IPS-20b (cell line): Measurements from ENCODE around the gene TTC33.

Experiments used
- H3K27ac ChIP-seq: one replicate; pipeline ENCODE4 v1.5.1; 2013; ENCODE audit warnings: low read length
- H3K27me3 ChIP-seq: 2 replicates; pipeline ENCODE4 v1.6.1; 2013; ENCODE audit warnings: mild to moderate bottlenecking, low read length, inconsistent platforms; ENCODE audit not compliant: insufficient read depth
- H3K36me3 ChIP-seq: 2 replicates; pipeline ENCODE4 v1.6.1; 2013; ENCODE audit warnings: low read depth, mild to moderate bottlenecking, inconsistent platforms, low read length, moderate library complexity; ENCODE audit not compliant: insufficient read depth
- H3K4me1 ChIP-seq: 2 replicates; pipeline ENCODE4 v1.6.1; 2013; ENCODE audit warnings: mild to moderate bottlenecking, control low read depth, inconsistent platforms, low read length, moderate library complexity; ENCODE audit not compliant: insufficient read depth
- H3K4me3 ChIP-seq: 2 replicates; pipeline ENCODE4 v1.5.1; 2013; ENCODE audit warnings: mild to moderate bottlenecking, low read length, inconsistent platforms
- H3K9ac ChIP-seq: 2 replicates; pipeline ENCODE4 v1.6.1; 2013; ENCODE audit warnings: low read depth, mild to moderate bottlenecking, inconsistent platforms, low read length, moderate library complexity
- H3K9me3 ChIP-seq: 2 replicates; pipeline ENCODE4 v1.6.1; 2013; ENCODE audit warnings: mild to moderate bottlenecking, low read depth, low read length, inconsistent platforms; ENCODE audit not compliant: insufficient read depth

Gene TTC33

GRCh38 chr5:40551496-40552491, 204.0 kb downstream of the TTC33 start:
- no peak overlapping the region for H3K4me3 ChIP-seq
- no peaks in the 10 kb centered on the region; the same call in 1 of the 2 replicates for H3K9me3 ChIP-seq
- no peak overlapping the region for H3K27ac ChIP-seq
- no peak overlapping the region for H3K9ac ChIP-seq
- H3K36me3 ChIP-seq, result no peaks in the 10 kb centered on the region
- H3K27me3 ChIP-seq, result no peaks in the 10 kb centered on the region
- H3K4me1 ChIP-seq, result no peaks in the 10 kb centered on the region; the same call in 1 of the 2 replicates

DNA sequence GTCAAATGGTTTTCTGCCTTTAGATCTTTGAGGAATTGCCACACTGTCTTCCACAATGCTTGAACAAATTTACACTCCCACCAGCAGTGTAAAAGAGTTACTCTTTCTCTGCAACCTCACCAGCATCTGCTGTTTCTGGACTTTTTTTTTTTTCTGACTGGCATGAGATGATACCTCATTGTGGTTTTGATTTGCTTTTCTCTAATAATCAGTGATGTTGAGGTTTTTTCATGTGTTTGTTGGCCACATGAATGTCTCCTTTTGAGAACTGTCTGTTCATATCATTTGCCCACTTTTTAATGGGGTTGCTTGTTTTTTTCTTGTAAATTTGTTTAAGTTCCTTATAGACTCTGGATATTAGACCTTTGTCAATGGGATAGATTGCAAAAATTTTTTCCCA, 205.3 kb downstream of the TTC33 start:
- Histone ChIP-seq H3K27me3 (no peaks in the 10 kb centered on the region), H3K4me3 (no peak overlapping the region), H3K9me3 (no peaks in the 10 kb centered on the region; the same call in 1 of the 2 replicates), H3K36me3 (no peaks in the 10 kb centered on the region), H3K4me1 (no peaks in the 10 kb centered on the region; the same call in 1 of the 2 replicates), H3K9ac (no peak overlapping the region), H3K27ac (no peak overlapping the region)

DNA sequence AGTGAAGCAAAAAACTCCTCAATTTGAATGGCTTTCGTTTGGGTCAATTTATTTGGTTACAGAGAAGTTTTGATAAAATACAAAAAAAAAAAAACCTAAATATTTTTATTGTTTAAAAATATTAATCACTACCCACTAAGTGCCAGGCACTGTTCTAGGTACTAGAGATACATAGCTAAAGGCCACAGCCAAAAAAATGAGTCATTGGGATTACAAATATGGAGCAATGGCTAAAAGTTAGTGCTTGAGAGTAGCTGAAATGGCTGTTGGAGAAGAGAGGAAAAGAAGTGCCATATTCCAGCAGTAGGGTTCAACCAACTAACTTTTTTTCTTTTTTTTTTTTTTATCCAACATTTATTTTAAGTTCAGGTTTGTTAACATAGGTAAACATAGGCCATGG, 206.1 kb downstream of the TTC33 start:
- H3K27me3 ChIP-seq, result no peaks in the 10 kb centered on the region
- no peaks in the 10 kb centered on the region for H3K36me3 ChIP-seq
- H3K4me1 ChIP-seq, result no peaks in the 10 kb centered on the region; the same call in 1 of the 2 replicates
- no peak overlapping the region for H3K9ac ChIP-seq
- no peak overlapping the region for H3K4me3 ChIP-seq
- H3K9me3 ChIP-seq, result no peaks in the 10 kb centered on the region; the same call in 1 of the 2 replicates
- no peak overlapping the region for H3K27ac ChIP-seq

GRCh38 chr5:40547994-40548575, 207.7 kb downstream of the TTC33 start:
- Histone ChIP-seq H3K36me3 (no peaks in the 10 kb centered on the region), H3K9me3 (no peaks in the 10 kb centered on the region; the same call in 1 of the 2 replicates), H3K9ac (no peak overlapping the region), H3K27me3 (no peaks in the 10 kb centered on the region), H3K4me3 (no peak overlapping the region), H3K27ac (no peak overlapping the region), H3K4me1 (no peaks in the 10 kb centered on the region; the same call in 1 of the 2 replicates)

DNA sequence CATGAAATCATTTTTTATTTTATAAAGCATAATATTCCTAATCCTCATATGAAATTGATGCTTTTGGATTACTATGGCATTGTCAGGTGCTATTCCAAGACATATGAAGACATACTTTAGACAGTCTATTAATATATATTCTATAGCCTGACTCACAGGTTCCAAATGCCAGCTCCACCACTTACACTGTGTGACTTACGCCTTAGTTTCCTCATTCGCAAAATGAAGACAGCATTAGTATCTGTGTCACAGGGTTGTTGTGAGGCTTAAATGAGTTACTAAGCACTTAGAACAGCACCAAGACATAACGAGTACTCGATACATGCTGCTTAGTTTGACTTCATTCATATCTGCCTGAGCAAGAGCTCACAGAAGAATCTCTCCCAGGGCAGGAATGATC, 208.2 kb downstream of the TTC33 start:
- no peaks in the 10 kb centered on the region for H3K36me3 ChIP-seq
- H3K4me1 ChIP-seq, result no peaks in the 10 kb centered on the region; the same call in 1 of the 2 replicates
- no peak overlapping the region for H3K27ac ChIP-seq
- no peaks in the 10 kb centered on the region for H3K27me3 ChIP-seq
- H3K4me3 ChIP-seq, result no peak overlapping the region
- H3K9me3 ChIP-seq, result no peaks in the 10 kb centered on the region; the same call in 1 of the 2 replicates
- H3K9ac ChIP-seq, result no peak overlapping the region

DNA sequence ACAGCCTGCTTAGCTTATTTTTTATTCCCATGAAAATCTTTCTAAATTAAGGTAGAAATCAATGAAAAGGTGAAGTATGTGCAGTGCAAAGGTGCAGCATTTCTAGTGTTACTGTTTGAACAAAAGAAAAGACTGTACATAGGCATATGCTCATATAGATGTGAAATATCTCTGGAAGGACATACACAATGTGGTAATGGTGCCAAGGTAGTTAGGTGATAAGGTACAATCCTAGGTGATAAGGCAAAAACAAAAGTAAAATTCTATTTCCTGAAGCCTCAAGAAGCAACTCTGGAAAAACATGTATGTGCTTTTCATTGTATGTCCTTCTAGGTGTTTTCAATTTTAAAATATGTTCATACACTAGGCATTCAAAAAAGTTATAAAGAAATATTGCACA, 215.5 kb downstream of the TTC33 start:
- H3K36me3 ChIP-seq, result no peaks in the 10 kb centered on the region
- H3K9me3 ChIP-seq, result no peaks in the 10 kb centered on the region
- H3K9ac ChIP-seq, result no peak overlapping the region
- no peak overlapping the region for H3K27ac ChIP-seq
- no peaks in the 10 kb centered on the region for H3K27me3 ChIP-seq
- no peaks in the 10 kb centered on the region for H3K4me1 ChIP-seq
- no peak overlapping the region for H3K4me3 ChIP-seq

- Histone ChIP-seq H3K9me3 (no peaks in the 10 kb centered on the region), H3K9ac (no peak overlapping the region), H3K36me3 (no peaks in the 10 kb centered on the region), H3K4me3 (no peak overlapping the region), H3K27ac (no peak overlapping the region), H3K4me1 (peaks cover 7% of the 10 kb centered on the region; the same call in 1 of the 2 replicates), H3K27me3 (no peaks in the 10 kb centered on the region)
These were observed 231.1 kb downstream of the TTC33 start for GRCh38 chr5:40524677-40525076.

- Histone ChIP-seq H3K27me3 (no peaks in the 10 kb centered on the region), H3K9me3 (no peaks in the 10 kb centered on the region), H3K36me3 (no peaks in the 10 kb centered on the region), H3K27ac (no peak overlapping the region), H3K9ac (no peak overlapping the region), H3K4me3 (no peak overlapping the region), H3K4me1 (peaks cover 7% of the 10 kb centered on the region; the same call in 1 of the 2 replicates)
These were observed 233.8 kb downstream of the TTC33 start for GRCh38 chr5:40521925-40522324.

GRCh38 chr5:40521108-40521785, 234.5 kb downstream of the TTC33 start:
- H3K4me1 ChIP-seq, result peaks cover 7% of the 10 kb centered on the region; the same call in 1 of the 2 replicates
- H3K36me3 ChIP-seq, result no peaks in the 10 kb centered on the region
- H3K9ac ChIP-seq, result no peak overlapping the region
- H3K27ac ChIP-seq, result no peak overlapping the region
- H3K9me3 ChIP-seq, result no peaks in the 10 kb centered on the region
- no peak overlapping the region for H3K4me3 ChIP-seq
- H3K27me3 ChIP-seq, result no peaks in the 10 kb centered on the region

GRCh38 chr5:40518485-40518917, 237.3 kb downstream of the TTC33 start:
- Histone ChIP-seq H3K27me3 (no peaks in the 10 kb centered on the region), H3K4me1 (no peaks in the 10 kb centered on the region), H3K36me3 (no peaks in the 10 kb centered on the region), H3K4me3 (no peak overlapping the region), H3K9ac (no peak overlapping the region), H3K27ac (no peak overlapping the region), H3K9me3 (no peaks in the 10 kb centered on the region)

- Histone ChIP-seq H3K27me3 (no peaks in the 10 kb centered on the region), H3K27ac (no peak overlapping the region), H3K36me3 (no peaks in the 10 kb centered on the region), H3K4me3 (no peak overlapping the region), H3K9ac (no peak overlapping the region), H3K4me1 (no peaks in the 10 kb centered on the region), H3K9me3 (no peaks in the 10 kb centered on the region)
These were observed 240.3 kb downstream of the TTC33 start for GRCh38 chr5:40515476-40515875.
